ENCODE data around the gene CATSPER2.
"Not testable (repeated sequence)": the region's sequence is repeated elsewhere in the genome, so short reads cannot be mapped to it uniquely, and the experiment has no call there.

Gene CATSPER2

GRCh38 chr15:43648649-43649429, at the start of gene CATSPER2:
Gene CATSPER2 (minus strand): TSS chr15:43648844. CDS start chr15:43648061, 783 bp downstream.
- no peak for TF ChIP-seq CTCF (IDR thresholded peaks at IDR 0.05)

- not testable (repeated sequence) for TF ChIP-seq CTCF (IDR thresholded peaks at IDR 0.05)
These were observed 44.7 kb upstream of the CATSPER2 start, which contains the start of gene CKMT1A for GRCh38 chr15:43693148-43694022. Gene CKMT1A (plus strand): TSS chr15:43693859. CDS start chr15:43694051, 192 bp downstream.

- TF ChIP-seq CTCF (IDR thresholded peaks at IDR 0.05), result no peak
These were observed 23.5 kb downstream of the CATSPER2 start for GRCh38 chr15:43625106-43625505.

GRCh38 chr15:43618700-43619099, 29.9 kb downstream of the CATSPER2 start, which contains the start of gene STRC:
Gene STRC (minus strand): TSS chr15:43618800. CDS start chr15:43618722, 78 bp downstream.
- not testable (repeated sequence) for TF ChIP-seq CTCF (IDR thresholded peaks at IDR 0.05)

- not testable (repeated sequence) for TF ChIP-seq CTCF (IDR thresholded peaks at IDR 0.05)
These were observed 55.1 kb downstream of the CATSPER2 start, which contains the start of gene CKMT1B for GRCh38 chr15:43593328-43594190. Gene CKMT1B (plus strand): TSS chr15:43594027. CDS start chr15:43594219, 192 bp downstream.

- not testable (repeated sequence) for TF ChIP-seq CTCF (IDR thresholded peaks at IDR 0.05)
These were observed 58.7 kb downstream of the CATSPER2 start, which contains the start of gene PPIP5K1 for GRCh38 chr15:43589778-43590466. Gene PPIP5K1 (minus strand): TSS chr15:43590208. CDS start chr15:43584504, 5,704 bp downstream.

Measured in LNCAP (cell line).